ENCODE results near the gene DUS1L.

GRCh38 chr17:82050761-82051641 lies 14.6 kb downstream of the DUS1L start:
- no peak for TF ChIP-seq EZH2 (IDR thresholded peaks at IDR 0.05)
- no peak for TF ChIP-seq CTCF (IDR thresholded peaks at IDR 0.05 in 2 of 3, conservative IDR thresholded peaks at IDR 0.05 in 1 of 3; ENCODE audit: borderline replicate concordance in 1 of 3, insufficient read depth in 1 of 3, low read depth in 2 of 3, low read length in 2 of 3)
- TF ChIP-seq, protein P1, sequence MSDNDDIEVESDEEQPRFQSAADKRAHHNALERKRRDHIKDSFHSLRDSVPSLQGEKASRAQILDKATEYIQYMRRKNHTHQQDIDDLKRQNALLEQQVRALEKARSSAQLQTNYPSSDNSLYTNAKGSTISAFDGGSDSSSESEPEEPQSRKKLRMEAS (IDR thresholded peaks at IDR 0.05): no peak
- TF ChIP-seq POLR2A (IDR thresholded peaks at IDR 0.05; ENCODE audit: borderline replicate concordance, extremely low read depth, insufficient read depth, insufficient read length): no peak
- TF ChIP-seq, protein P2, sequence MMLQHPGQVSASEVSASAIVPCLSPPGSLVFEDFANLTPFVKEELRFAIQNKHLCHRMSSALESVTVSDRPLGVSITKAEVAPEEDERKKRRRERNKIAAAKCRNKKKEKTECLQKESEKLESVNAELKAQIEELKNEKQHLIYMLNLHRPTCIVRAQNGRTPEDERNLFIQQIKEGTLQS (IDR thresholded peaks at IDR 0.05): no peak
